PC-3 (cell line): ENCODE data around the gene CDK5. TPM values are rescaled to one million over a fixed set of nuclear protein-coding genes. Genes with fewer than 3 reads are reported as not detected.

Source experiments
- ATAC-seq: fragments of 200-7000 bp; cut with Tn5 transposase; 2 replicates; pipeline ENCODE4 v1.9.1; 2020; ENCODE audit warnings: mild to moderate bottlenecking, moderate library complexity
- BruUV-seq: library from RNA; stranded (reverse); fragments of 400-500 nt; replicated peaks from 2 replicates; lab custom pipeline; 2021; lab: Mats Ljungman, UMichigan
- CTCF ChIA-PET: fragments of 300-600 bp; sonication (Branson Sonifier 250); formaldehyde crosslinking; loops from one replicate; lab custom pipeline; 2022; ENCODE audit warnings: antibody characterized with exemption; lab: Charles Lee
- POLR2A ChIA-PET: fragments of 300-600 bp; sonication (Branson Sonifier 250); formaldehyde crosslinking; loops from one replicate; lab custom pipeline; 2022; ENCODE audit warnings: antibody characterized with exemption; ENCODE audit not compliant: unreplicated experiment; lab: Charles Lee
- DNase-seq: peaks from one replicate; pipeline ENCODE4 v3.0.0-alpha.2; 2015
- H2AFZ ChIP-seq: fragments of 300-600 bp; sonication (generic); 2 replicates; pipeline ENCODE4 v1.6.0; 2016; ENCODE audit warnings: antibody characterized with exemption, low read length
- H3F3A ChIP-seq: fragments of 300-600 bp; sonication (generic); one replicate; pipeline ENCODE4 v1.6.0; 2017; ENCODE audit warnings: antibody characterized with exemption, low read length, control low read depth, mild to moderate bottlenecking; ENCODE audit not compliant: unreplicated experiment
- H3K27ac ChIP-seq: fragments of 300-600 bp; sonication (generic); 2 replicates; pipeline ENCODE4 v1.5.1; 2016; ENCODE audit warnings: mild to moderate bottlenecking, low read length
- H3K27me3 ChIP-seq: fragments of 300-600 bp; sonication (generic); 2 replicates; pipeline ENCODE4 v1.6.1; 2016; ENCODE audit warnings: low read length, mixed read lengths
- H3K36me3 ChIP-seq: fragments of 300-600 bp; sonication (generic); 2 replicates; pipeline ENCODE4 v1.6.1; 2016; ENCODE audit warnings: low read depth, mixed run types, low read length, mixed read lengths
- H3K4me1 ChIP-seq: fragments of 300-600 bp; sonication (generic); 2 replicates; pipeline ENCODE4 v1.5.1; 2016; ENCODE audit warnings: low read length; ENCODE audit not compliant: insufficient read depth
- H3K4me2 ChIP-seq: fragments of 300-600 bp; sonication (generic); 2 replicates; pipeline ENCODE4 v1.6.0; 2016; ENCODE audit warnings: low read length
- H3K4me3 ChIP-seq: fragments of 300-600 bp; sonication (generic); 2 replicates; pipeline ENCODE4 v1.5.1; 2016; ENCODE audit warnings: mild to moderate bottlenecking, low read length, mixed read lengths
- H3K79me2 ChIP-seq: fragments of 300-600 bp; sonication (generic); 2 replicates; pipeline ENCODE4 v1.6.1; 2017; ENCODE audit warnings: low read length, mixed read lengths
- H3K9ac ChIP-seq: fragments of 300-600 bp; sonication (generic); 2 replicates; pipeline ENCODE4 v1.6.0; 2016; ENCODE audit warnings: mild to moderate bottlenecking, low read length
- H3K9me2 ChIP-seq: fragments of 300-600 bp; sonication (generic); replicated peaks from 2 replicates; pipeline ENCODE4 v1.6.1; 2016; ENCODE audit warnings: mixed run types, low read length, mixed read lengths
- H3K9me3 ChIP-seq: fragments of 300-600 bp; sonication (generic); 2 replicates; pipeline ENCODE4 v1.6.1; 2016; ENCODE audit warnings: low read length, mixed read lengths
- H4K20me1 ChIP-seq: fragments of 300-600 bp; sonication (generic); 2 replicates; pipeline ENCODE4 v1.6.1; 2016; ENCODE audit warnings: low read length, mixed read lengths
- CTCF ChIP-seq: fragments of 300-600 bp; sonication (generic); conservative IDR thresholded peaks from 2 replicates; pipeline ENCODE4 v1.5.1; 2017; ENCODE audit warnings: antibody characterized with exemption, low read depth, mild to moderate bottlenecking, low read length
- EZH2 ChIP-seq: fragments of 300-600 bp; sonication (generic); IDR thresholded peaks from one replicate; pipeline ENCODE4 v1.6.1; 2017; ENCODE audit warnings: antibody characterized with exemption, mild to moderate bottlenecking, low read length; ENCODE audit not compliant: unreplicated experiment
- EZH2phosphoT487 ChIP-seq: fragments of 300-600 bp; sonication (generic); IDR thresholded peaks from 2 replicates; pipeline ENCODE4 v1.6.1; 2018; ENCODE audit warnings: mild to moderate bottlenecking, antibody characterized with exemption, low read length, borderline replicate concordance
- intact Hi-C: fragments of 100-400 bp; cut with micrococcal nuclease; formaldehyde crosslinking; loops from 2 replicates; pipeline ENCODE4 v1.9.0; 2023
- total RNA-seq: library from RNA; depleted of rRNA; stranded (reverse); fragments of >200 nt; gene quantifications from 2 replicates; pipeline ENCODE4 v1.2.3, GENCODE V29; 2014

The CDK5 gene
- total RNA-seq, 1 experiment from 2014 or later = 40.1 TPM

GRCh38 chr7:151035902-151036301 is 21.8 kb downstream of the CDK5 start:
- Histone ChIP-seq H3K4me1 (peaks cover 18% of the 10 kb centered on the region), H3K27ac (no peak overlapping the region), H3K4me3 (no peak overlapping the region), H3K4me2 (no peak overlapping the region), H3K9me3 (no peaks in the 10 kb centered on the region), H4K20me1 (no peaks in the 10 kb centered on the region), H3F3A (no peaks in the 10 kb centered on the region), H2AFZ (no peak overlapping the region), H3K9me2 (no peaks in the 10 kb centered on the region), H3K36me3 (no peaks in the 10 kb centered on the region; the same call in 1 of the 2 replicates), H3K79me2 (0 out of 2 replicates have a peak, but pooled peaks cover 6% of the 10 kb centered on the region), H3K27me3 (no peaks in the 10 kb centered on the region), H3K9ac (no peak overlapping the region)
- BruUV-seq = no TSS peak
- intact Hi-C loops = no loop called here
- TF ChIP-seq CTCF = no peak
- TF ChIP-seq EZH2 = no peak
- no peak for TF ChIP-seq EZH2phosphoT487
- ChIA-PET POLR2A (no interaction called here), CTCF (no interaction called here)
- ATAC-seq (no peak), DNase-seq (no peak)

- Histone ChIP-seq H3K4me1 (peaks cover 18% of the 10 kb centered on the region), H3K4me2 (no peak overlapping the region), H4K20me1 (no peaks in the 10 kb centered on the region), H3F3A (no peaks in the 10 kb centered on the region), H3K79me2 (0 out of 2 replicates have a peak, but pooled peaks cover 9% of the 10 kb centered on the region), H2AFZ (no peak overlapping the region), H3K9me3 (no peaks in the 10 kb centered on the region), H3K36me3 (no peaks in the 10 kb centered on the region; the same call in 1 of the 2 replicates), H3K4me3 (no peak overlapping the region), H3K27ac (no peak overlapping the region), H3K9ac (no peak overlapping the region), H3K9me2 (no peaks in the 10 kb centered on the region), H3K27me3 (no peaks in the 10 kb centered on the region)
- intact Hi-C loops = no loop called here
- CTCF ChIA-PET = no interaction called here
- TF ChIP-seq EZH2 (no peak), EZH2phosphoT487 (no peak), CTCF (no peak)
- ATAC-seq = no peak
- no TSS peak for BruUV-seq
- DNase-seq = no peak
- POLR2A ChIA-PET = no interaction called here
These were observed 22.5 kb downstream of the CDK5 start for GRCh38 chr7:151035026-151035717.
